ENCODE data around the gene YLPM1. TPM values are rescaled to one million over a fixed set of nuclear protein-coding genes. Genes with fewer than 3 reads are reported as not detected.

Gene YLPM1
- polyA plus RNA-seq, 1 donor, result 52.9 TPM

DNA sequence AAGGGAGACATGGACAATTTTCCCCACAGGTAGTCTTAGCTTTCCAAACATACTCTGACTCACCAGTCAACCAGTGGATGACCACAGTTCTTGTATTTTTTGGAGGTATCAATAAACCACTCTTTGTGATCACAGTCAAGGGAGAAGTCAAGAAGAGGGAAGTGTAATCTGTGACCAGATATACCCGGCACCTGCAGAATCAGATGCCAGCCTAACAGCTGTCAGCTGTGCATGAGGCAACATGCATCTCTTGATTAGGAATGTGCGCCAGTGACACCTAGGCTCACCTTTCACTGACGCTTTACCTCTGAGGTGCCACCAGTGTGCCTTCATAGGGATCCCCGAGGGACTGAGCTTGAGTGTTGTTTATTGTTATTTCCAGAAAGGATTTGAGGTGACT is 92.8 kb downstream of the YLPM1 start:
- H3K27me3 ChIP-seq (ENCODE audit: control insufficient read depth, insufficient read depth, low read length), result no peaks in the 10 kb centered on the region
- DNase-seq, result no peak
- H3K4me3 ChIP-seq (ENCODE audit: low read length), result no peak overlapping the region
- no peaks in the 10 kb centered on the region for H3K36me3 ChIP-seq (ENCODE audit: control insufficient read depth, insufficient read depth, low read length)
- peaks cover 8% of the 10 kb centered on the region for H3K4me1 ChIP-seq (ENCODE audit: control insufficient read depth, insufficient read depth, low read length)
- H3K9me3 ChIP-seq (ENCODE audit: control insufficient read depth, low read depth, low read length), result no peaks in the 10 kb centered on the region
- WGBS (ENCODE audit: insufficient coverage, low lambda C conversion rate), result no CpG with 5 or more reads among the region's 4 CpGs
- no peak overlapping the region for H3K27ac ChIP-seq (ENCODE audit: low read length)

DNA sequence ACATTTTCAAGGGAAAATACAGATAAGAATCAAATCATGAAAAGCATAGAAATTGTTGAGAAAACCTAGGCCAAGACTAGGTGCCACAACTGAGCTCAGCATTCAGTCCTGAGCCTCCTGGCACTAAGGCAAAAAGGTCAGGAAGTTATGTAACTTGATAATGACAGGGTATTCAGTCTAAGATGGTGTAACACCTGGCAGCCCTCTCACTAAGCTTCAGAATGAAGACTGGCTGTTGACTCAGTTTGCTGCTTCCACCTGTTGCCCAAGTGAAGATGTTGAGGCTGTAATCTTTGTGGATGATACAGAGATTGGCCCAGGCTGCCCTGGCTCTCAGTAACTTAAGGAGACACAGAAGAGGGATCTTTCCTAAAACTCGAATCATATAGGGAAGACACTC is 93.2 kb downstream of the YLPM1 start:
- DNase-seq, result no peak
- no CpG with 5 or more reads among the region's 1 CpG for WGBS (ENCODE audit: insufficient coverage, low lambda C conversion rate)
- H3K4me1 ChIP-seq (ENCODE audit: control insufficient read depth, insufficient read depth, low read length), result peaks cover 8% of the 10 kb centered on the region
- H3K9me3 ChIP-seq (ENCODE audit: control insufficient read depth, low read depth, low read length), result no peaks in the 10 kb centered on the region
- H3K27ac ChIP-seq (ENCODE audit: low read length), result no peak overlapping the region
- H3K4me3 ChIP-seq (ENCODE audit: low read length), result no peak overlapping the region
- no peaks in the 10 kb centered on the region for H3K36me3 ChIP-seq (ENCODE audit: control insufficient read depth, insufficient read depth, low read length)
- H3K27me3 ChIP-seq (ENCODE audit: control insufficient read depth, insufficient read depth, low read length), result no peaks in the 10 kb centered on the region

DNA sequence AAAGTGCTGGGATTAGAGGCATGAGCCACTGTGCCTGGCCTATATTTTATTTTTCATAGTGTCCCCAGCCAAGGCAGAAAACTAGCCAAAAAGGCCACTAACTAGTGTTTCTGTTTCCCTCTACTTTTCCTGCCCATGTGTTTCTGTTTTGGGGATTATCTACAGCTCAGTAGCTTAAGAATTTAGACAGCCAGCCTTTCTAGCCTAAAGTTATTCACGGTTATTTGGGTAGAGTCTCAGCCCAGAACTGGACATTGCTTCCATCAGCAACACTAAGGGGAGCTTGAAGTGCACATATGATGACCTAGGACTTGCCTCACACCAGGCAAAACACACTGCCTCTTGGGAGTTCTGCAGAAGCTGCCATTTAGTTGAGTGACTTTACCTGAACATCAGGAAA is 94.9 kb downstream of the YLPM1 start:
- Histone ChIP-seq H3K27me3 (ENCODE audit: control insufficient read depth, insufficient read depth, low read length) (no peaks in the 10 kb centered on the region), H3K4me3 (ENCODE audit: low read length) (no peak overlapping the region), H3K4me1 (ENCODE audit: control insufficient read depth, insufficient read depth, low read length) (peaks cover 8% of the 10 kb centered on the region), H3K27ac (ENCODE audit: low read length) (no peak overlapping the region), H3K9me3 (ENCODE audit: control insufficient read depth, low read depth, low read length) (no peaks in the 10 kb centered on the region), H3K36me3 (ENCODE audit: control insufficient read depth, insufficient read depth, low read length) (no peaks in the 10 kb centered on the region)
- no peak for DNase-seq
- WGBS (ENCODE audit: insufficient coverage, low lambda C conversion rate), result no CpG with 5 or more reads among the region's 1 CpG

DNA sequence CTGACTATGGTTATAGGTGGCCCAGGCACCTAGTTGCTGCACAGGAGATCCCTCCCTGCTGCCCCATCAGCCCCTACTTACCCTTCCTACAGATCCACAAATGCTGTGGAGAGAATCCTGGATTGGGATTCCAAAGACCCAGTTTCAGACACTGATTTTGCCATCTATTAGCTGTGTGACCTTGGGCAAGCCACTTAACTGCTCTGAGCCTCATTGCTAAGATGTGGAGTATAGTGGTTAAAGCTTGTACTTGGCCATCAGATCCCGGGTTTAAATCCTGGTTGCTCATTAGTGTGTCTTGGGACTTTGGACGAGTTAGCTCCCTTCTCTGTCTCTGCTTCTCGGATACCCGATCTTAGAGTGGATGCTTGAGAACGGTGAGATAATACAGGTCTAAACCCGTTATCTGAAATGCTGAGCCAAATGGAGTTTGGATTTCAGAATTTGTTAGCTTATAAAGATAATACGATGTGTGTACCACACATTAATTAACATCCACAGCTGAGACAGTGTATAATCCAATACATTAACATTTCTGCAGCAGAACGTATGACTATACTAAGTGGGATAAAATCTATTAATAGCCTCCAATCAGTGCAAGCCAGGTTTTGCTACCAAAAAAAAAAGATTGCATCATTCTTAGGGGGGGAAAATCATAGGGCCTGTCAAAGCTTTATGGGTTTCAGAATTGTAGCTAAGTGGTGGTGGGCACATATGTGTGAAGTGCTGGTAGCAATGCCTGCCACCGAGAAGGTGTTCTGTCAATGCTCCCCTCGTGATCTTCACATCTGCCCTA is 96.8 kb downstream of the YLPM1 start:
- Histone ChIP-seq H3K27ac (ENCODE audit: low read length) (no peak overlapping the region), H3K27me3 (ENCODE audit: control insufficient read depth, insufficient read depth, low read length) (no peaks in the 10 kb centered on the region), H3K9me3 (ENCODE audit: control insufficient read depth, low read depth, low read length) (no peaks in the 10 kb centered on the region), H3K4me1 (ENCODE audit: control insufficient read depth, insufficient read depth, low read length) (peaks cover 2% of the 10 kb centered on the region), H3K4me3 (ENCODE audit: low read length) (no peak overlapping the region), H3K36me3 (ENCODE audit: control insufficient read depth, insufficient read depth, low read length) (no peaks in the 10 kb centered on the region)
- no peak for DNase-seq
- WGBS (ENCODE audit: insufficient coverage, low lambda C conversion rate), result 40% methylated on average over 1 of the region's 10 CpGs

DNA sequence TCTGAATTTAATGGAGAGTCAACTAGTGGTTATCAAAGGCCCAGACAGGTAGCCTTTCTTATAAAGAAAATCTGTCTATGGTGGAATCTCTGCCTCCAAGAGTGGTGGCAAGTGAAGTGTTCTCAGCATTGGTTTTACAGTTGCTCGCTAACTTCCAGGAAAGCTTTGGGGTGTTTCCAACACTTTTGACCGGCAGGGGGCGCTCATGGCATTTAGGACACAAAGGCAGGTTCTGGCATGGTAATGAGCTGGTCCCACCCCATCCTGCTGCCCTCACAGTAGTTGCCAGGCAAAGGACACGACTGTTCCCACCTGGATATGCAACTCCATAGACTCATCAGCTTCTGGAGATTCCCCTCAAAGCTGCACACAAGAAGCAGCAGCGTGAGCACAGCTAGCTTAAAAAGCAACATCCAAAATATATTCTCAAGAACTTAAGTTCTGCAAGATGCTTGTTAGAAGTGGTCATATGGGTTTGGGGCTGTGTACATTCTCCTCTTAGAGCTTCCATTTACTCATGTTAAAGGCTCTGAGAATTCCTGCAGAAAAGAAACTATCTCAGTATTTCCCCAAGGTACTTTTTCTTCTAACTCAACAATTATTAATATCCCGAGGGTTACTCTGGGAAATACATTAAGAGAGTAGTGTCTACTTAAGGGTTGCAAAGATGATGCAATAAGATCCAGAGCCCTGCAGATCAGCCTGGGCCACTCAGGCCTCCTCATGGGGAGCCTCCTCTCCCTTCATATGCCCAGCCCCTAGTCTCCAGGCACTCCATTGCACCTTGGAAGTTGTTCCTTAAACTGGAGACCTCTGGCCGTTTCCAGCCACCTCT is 98.0 kb downstream of the YLPM1 start:
- H3K27me3 ChIP-seq (ENCODE audit: control insufficient read depth, insufficient read depth, low read length), result no peaks in the 10 kb centered on the region
- no peaks in the 10 kb centered on the region for H3K36me3 ChIP-seq (ENCODE audit: control insufficient read depth, insufficient read depth, low read length)
- H3K9me3 ChIP-seq (ENCODE audit: control insufficient read depth, low read depth, low read length), result no peaks in the 10 kb centered on the region
- peak; percentile 66 to 68 for DNase-seq
- H3K27ac ChIP-seq (ENCODE audit: low read length), result no peak overlapping the region
- no peak overlapping the region for H3K4me3 ChIP-seq (ENCODE audit: low read length)
- WGBS (ENCODE audit: insufficient coverage, low lambda C conversion rate), result no CpG with 5 or more reads among the region's 7 CpGs
- no peaks in the 10 kb centered on the region for H3K4me1 ChIP-seq (ENCODE audit: control insufficient read depth, insufficient read depth, low read length)

DNA sequence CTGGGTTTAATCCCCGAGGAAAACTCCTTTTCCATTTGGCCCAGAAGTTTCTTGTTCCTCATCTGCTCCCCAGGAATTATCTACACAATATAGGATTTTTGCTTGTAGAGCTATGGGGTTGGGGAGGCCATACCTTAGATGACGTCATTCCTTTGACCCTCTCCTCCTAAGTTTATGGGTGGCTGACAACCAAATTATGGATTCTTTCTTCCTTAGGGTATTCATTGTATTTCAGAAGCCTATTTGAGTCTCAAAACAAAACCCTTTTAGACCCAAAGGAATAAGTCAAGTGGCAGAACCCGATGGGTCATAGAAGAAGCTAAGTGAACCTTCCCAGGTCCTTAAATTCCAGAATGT is 98.6 kb downstream of the YLPM1 start:
- Histone ChIP-seq H3K36me3 (ENCODE audit: control insufficient read depth, insufficient read depth, low read length) (no peaks in the 10 kb centered on the region), H3K9me3 (ENCODE audit: control insufficient read depth, low read depth, low read length) (no peaks in the 10 kb centered on the region), H3K27me3 (ENCODE audit: control insufficient read depth, insufficient read depth, low read length) (no peaks in the 10 kb centered on the region), H3K27ac (ENCODE audit: low read length) (no peak overlapping the region), H3K4me1 (ENCODE audit: control insufficient read depth, insufficient read depth, low read length) (no peaks in the 10 kb centered on the region), H3K4me3 (ENCODE audit: low read length) (no peak overlapping the region)
- no CpG with 5 or more reads among the region's 3 CpGs for WGBS (ENCODE audit: insufficient coverage, low lambda C conversion rate)
- no peak for DNase-seq

DNA sequence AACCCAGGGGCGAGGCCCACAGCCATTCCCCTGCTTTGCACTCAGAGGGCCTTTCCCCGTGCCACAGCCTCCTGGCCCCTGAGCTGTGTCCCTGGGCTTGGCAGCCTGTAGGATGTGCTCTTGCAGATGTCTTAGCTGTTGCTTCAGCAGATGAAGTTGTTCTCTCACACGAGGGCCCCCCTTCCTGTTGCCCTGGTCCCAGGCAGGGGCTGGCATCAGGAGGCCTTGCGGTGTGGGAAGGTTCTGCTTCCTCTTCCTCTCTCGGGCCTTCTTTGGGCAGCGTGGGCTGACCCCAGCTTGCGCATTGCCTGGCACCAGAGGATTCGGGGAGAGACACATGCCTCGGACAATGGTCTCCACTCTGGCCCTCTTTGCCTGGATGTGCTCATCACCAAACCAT is 100.2 kb downstream of the YLPM1 start:
- H3K27me3 ChIP-seq (ENCODE audit: control insufficient read depth, insufficient read depth, low read length), result peaks cover 3% of the 10 kb centered on the region
- no peaks in the 10 kb centered on the region for H3K36me3 ChIP-seq (ENCODE audit: control insufficient read depth, insufficient read depth, low read length)
- H3K9me3 ChIP-seq (ENCODE audit: control insufficient read depth, low read depth, low read length), result no peaks in the 10 kb centered on the region
- no peak overlapping the region for H3K4me3 ChIP-seq (ENCODE audit: low read length)
- H3K27ac ChIP-seq (ENCODE audit: low read length), result no peak overlapping the region
- H3K4me1 ChIP-seq (ENCODE audit: control insufficient read depth, insufficient read depth, low read length), result no peaks in the 10 kb centered on the region
- no CpG with 5 or more reads among the region's 9 CpGs for WGBS (ENCODE audit: insufficient coverage, low lambda C conversion rate)
- DNase-seq, result no peak

DNA sequence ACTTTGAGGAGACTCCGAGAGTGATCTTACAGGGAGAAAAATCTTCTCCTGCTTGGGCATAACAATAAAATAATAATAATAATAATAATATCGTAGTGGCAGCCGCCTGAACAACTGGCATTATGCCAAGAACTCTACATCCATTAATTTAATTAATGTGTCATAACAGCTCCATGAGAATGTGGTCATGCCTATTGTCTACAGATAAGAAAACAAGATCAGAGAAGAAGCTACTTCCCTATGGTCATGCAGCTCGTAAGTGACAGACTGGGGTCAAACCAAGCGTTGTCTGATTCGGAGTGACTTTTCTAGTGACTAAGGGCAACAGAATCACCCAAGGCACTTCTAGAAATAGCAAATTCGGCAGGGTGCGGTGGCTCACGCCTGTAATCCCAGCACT is 101.1 kb downstream of the YLPM1 start:
- no CpG with 5 or more reads among the region's 9 CpGs for WGBS (ENCODE audit: insufficient coverage, low lambda C conversion rate)
- no peak for DNase-seq
- Histone ChIP-seq H3K27ac (ENCODE audit: low read length) (no peak overlapping the region), H3K4me3 (ENCODE audit: low read length) (no peak overlapping the region), H3K36me3 (ENCODE audit: control insufficient read depth, insufficient read depth, low read length) (no peaks in the 10 kb centered on the region), H3K27me3 (ENCODE audit: control insufficient read depth, insufficient read depth, low read length) (peaks cover 3% of the 10 kb centered on the region), H3K4me1 (ENCODE audit: control insufficient read depth, insufficient read depth, low read length) (no peaks in the 10 kb centered on the region), H3K9me3 (ENCODE audit: control insufficient read depth, low read depth, low read length) (no peaks in the 10 kb centered on the region)

DNA sequence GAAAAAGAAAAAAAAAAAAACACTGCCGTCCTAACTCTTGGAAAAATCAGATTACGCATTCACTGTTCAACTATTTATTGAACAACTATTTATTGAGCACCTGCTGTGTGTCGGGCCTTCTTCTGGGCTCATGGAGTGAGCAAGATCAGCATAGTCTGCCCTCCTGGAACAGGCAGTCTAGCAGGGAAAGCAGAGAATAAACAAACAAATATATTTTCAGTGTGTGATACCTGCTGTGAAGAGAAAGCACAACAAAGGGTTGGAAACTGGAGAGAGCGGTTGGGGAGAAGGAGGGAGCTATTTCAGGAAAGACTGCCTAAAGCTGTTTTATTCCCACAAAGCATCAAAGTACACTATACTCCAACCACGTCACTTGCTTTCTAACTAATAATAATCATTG is 102.0 kb downstream of the YLPM1 start:
- no peaks in the 10 kb centered on the region for H3K36me3 ChIP-seq (ENCODE audit: control insufficient read depth, insufficient read depth, low read length)
- H3K4me3 ChIP-seq (ENCODE audit: low read length), result no peak overlapping the region
- WGBS (ENCODE audit: insufficient coverage, low lambda C conversion rate), result no CpG with 5 or more reads among the region's 5 CpGs
- no peak for DNase-seq
- H3K27ac ChIP-seq (ENCODE audit: low read length), result no peak overlapping the region
- no peaks in the 10 kb centered on the region for H3K4me1 ChIP-seq (ENCODE audit: control insufficient read depth, insufficient read depth, low read length)
- H3K27me3 ChIP-seq (ENCODE audit: control insufficient read depth, insufficient read depth, low read length), result peaks cover 3% of the 10 kb centered on the region
- no peaks in the 10 kb centered on the region for H3K9me3 ChIP-seq (ENCODE audit: control insufficient read depth, low read depth, low read length)

DNA sequence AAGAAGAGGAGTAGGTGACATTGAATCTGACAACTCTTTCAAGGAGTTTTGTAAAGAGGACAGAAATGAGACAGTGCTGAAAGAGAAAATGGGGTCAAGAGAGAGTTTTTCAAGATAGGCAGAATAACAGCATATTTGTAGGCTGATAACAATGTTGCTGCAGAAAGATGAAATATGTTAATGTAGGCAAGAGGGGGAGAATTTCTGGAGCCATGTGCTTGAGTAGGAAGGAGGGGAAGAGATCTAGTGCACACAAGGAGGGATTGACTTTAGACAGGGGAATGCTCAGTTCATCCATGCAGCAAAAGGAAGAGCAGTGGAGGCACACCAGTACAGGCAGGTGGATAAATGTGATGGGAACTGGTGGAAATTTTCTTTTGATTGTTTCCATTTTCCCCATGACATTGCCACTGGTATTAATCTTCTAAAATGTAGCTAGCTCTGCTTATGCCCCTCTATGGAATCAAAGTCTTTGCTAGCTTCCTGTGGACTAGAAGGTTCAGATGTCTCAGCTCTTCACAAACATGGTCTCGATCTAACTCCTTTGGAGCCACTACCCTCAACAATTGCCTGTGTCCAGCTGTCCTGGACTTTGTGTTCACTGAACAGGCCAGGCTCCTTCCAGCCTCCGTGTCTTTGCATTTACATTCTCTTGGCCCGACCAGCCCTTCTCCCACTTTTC is 103.7 kb downstream of the YLPM1 start:
- Histone ChIP-seq H3K9me3 (ENCODE audit: control insufficient read depth, low read depth, low read length) (no peaks in the 10 kb centered on the region), H3K36me3 (ENCODE audit: control insufficient read depth, insufficient read depth, low read length) (no peaks in the 10 kb centered on the region), H3K4me1 (ENCODE audit: control insufficient read depth, insufficient read depth, low read length) (no peaks in the 10 kb centered on the region), H3K27ac (ENCODE audit: low read length) (no peak overlapping the region), H3K4me3 (ENCODE audit: low read length) (no peak overlapping the region), H3K27me3 (ENCODE audit: control insufficient read depth, insufficient read depth, low read length) (peaks cover 3% of the 10 kb centered on the region)
- WGBS (ENCODE audit: insufficient coverage, low lambda C conversion rate), result 80% methylated on average over 1 of the region's 3 CpGs
- DNase-seq, result no peak

All from large intestine (tissue), 3 donors.